SU-DHL-6 (cell line): ENCODE data around the gene COPE.

Experiments
- H2AFZ ChIP-seq: fragments of 200-600 bp; sonication (generic); 2 replicates; pipeline ENCODE4 v1.6.1; 2014; ENCODE audit warnings: low read depth, mild to moderate bottlenecking, moderate library complexity, mixed read lengths, antibody characterized with exemption, low read length; ENCODE audit not compliant: severe bottlenecking
- H3F3A ChIP-seq: fragments of 200-600 bp; shearing (Covaris generic); 2 replicates; pipeline ENCODE4 v1.6.0; 2016; ENCODE audit warnings: antibody characterized with exemption, mild to moderate bottlenecking; ENCODE audit not compliant: insufficient read depth
- H3K27ac ChIP-seq: fragments of 200-600 bp; sonication (generic); 2 replicates; pipeline ENCODE4 v1.5.1; 2016; ENCODE audit warnings: low read depth, mild to moderate bottlenecking, low read length, moderate library complexity, mixed read lengths
- H3K27me3 ChIP-seq: fragments of 200-600 bp; sonication (generic), shearing (Covaris generic); 2 replicates; pipeline ENCODE4 v1.6.0; 2014; ENCODE audit warnings: mild to moderate bottlenecking, low read length
- H3K36me3 ChIP-seq: fragments of 200-600 bp; sonication (generic); 2 replicates; pipeline ENCODE4 v1.6.1; 2014; ENCODE audit warnings: mild to moderate bottlenecking, low read length, mixed read lengths
- H3K4me2 ChIP-seq: fragments of 300-600, 200-600 bp; shearing (Covaris generic), sonication (generic); 2 replicates; pipeline ENCODE4 v1.6.0; 2014; ENCODE audit warnings: low read length, low read depth, mild to moderate bottlenecking; ENCODE audit not compliant: poor library complexity, severe bottlenecking
- H3K4me3 ChIP-seq: fragments of 200-600 bp; sonication (generic); 2 replicates; pipeline ENCODE4 v1.5.1; 2014; ENCODE audit warnings: antibody characterized with exemption, low read length, mild to moderate bottlenecking, mixed read lengths; ENCODE audit not compliant: insufficient read depth, poor library complexity, severe bottlenecking
- H3K79me2 ChIP-seq: fragments of 200-600 bp; sonication (generic); 2 replicates; pipeline ENCODE4 v1.6.1; 2014; ENCODE audit warnings: mild to moderate bottlenecking, low read length, moderate library complexity; ENCODE audit not compliant: insufficient read depth
- H3K9ac ChIP-seq: fragments of 200-600 bp; sonication (generic); 2 replicates; pipeline ENCODE4 v1.7.0; 2014; ENCODE audit warnings: mild to moderate bottlenecking, low read length
- H3K9me2 ChIP-seq: fragments of 200-600 bp; sonication (generic); replicated peaks from 2 replicates; pipeline ENCODE4 v1.6.1; 2014; ENCODE audit warnings: low read length; ENCODE audit not compliant: insufficient read depth
- H3K9me3 ChIP-seq: fragments of 200-600 bp; sonication (generic); 2 replicates; pipeline ENCODE4 v1.6.1; 2014; ENCODE audit warnings: low read length, mixed read lengths; ENCODE audit not compliant: insufficient read depth
- H4K20me1 ChIP-seq: fragments of 200-600 bp; sonication (generic); 2 replicates; pipeline ENCODE4 v1.6.1; 2014; ENCODE audit warnings: low read depth, mild to moderate bottlenecking, antibody characterized with exemption, low read length, moderate library complexity, mixed read lengths
- EZH2phosphoT487 ChIP-seq: fragments of 200-600 bp; sonication (generic), shearing (Covaris generic); conservative IDR thresholded peaks from 2 replicates; pipeline ENCODE4 v1.6.1; 2018; ENCODE audit warnings: mild to moderate bottlenecking, antibody characterized with exemption, low read length, moderate library complexity, mixed read lengths
- TF ChIP-seq, protein P1 (sequence below): fragments of 200-600 bp; sonication (generic); IDR thresholded peaks from one replicate; pipeline ENCODE4 v1.5.1; 2017; ENCODE audit warnings: antibody characterized with exemption, mild to moderate bottlenecking, low read length, moderate library complexity; ENCODE audit not compliant: insufficient read depth, poor library complexity, severe bottlenecking

The COPE gene

DNA sequence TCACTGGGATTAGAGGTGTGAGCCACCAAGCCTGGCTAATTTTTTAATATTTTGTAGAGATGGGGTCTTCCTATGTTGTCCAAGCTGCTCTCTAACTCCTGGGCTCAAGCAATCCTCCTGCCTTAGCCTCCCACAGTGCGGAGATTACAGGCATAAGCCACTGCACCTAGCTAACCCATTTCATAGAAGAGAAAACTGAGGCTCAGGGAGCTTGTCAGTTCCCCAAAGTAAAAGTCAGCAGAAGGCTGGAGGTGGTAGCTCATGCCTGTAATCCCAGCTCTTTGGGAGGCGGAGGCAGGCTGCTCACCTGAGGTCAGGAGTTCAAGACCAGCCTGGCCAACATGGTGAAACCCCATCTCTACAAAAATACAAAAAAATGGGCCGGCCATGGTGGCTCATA, 30.7 kb upstream of the COPE start:
- Histone ChIP-seq H3K79me2 (no peaks in the 10 kb centered on the region), H3K4me3 (no peak overlapping the region), H2AFZ (peak overlapping the region; percentile 22), H3K9me3 (no peaks in the 10 kb centered on the region), H3K4me2 (peak overlapping the region; percentile 63), H3K9ac (peak overlapping the region; percentile 20), H4K20me1 (no peaks in the 10 kb centered on the region), H3K9me2 (no peaks in the 10 kb centered on the region), H3F3A (peaks cover 18% of the 10 kb centered on the region), H3K27me3 (no peaks in the 10 kb centered on the region), H3K36me3 (no peaks in the 10 kb centered on the region), H3K27ac (peak overlapping the region; percentile 89)
- no peak for TF ChIP-seq EZH2phosphoT487
- TF ChIP-seq, protein P1, sequence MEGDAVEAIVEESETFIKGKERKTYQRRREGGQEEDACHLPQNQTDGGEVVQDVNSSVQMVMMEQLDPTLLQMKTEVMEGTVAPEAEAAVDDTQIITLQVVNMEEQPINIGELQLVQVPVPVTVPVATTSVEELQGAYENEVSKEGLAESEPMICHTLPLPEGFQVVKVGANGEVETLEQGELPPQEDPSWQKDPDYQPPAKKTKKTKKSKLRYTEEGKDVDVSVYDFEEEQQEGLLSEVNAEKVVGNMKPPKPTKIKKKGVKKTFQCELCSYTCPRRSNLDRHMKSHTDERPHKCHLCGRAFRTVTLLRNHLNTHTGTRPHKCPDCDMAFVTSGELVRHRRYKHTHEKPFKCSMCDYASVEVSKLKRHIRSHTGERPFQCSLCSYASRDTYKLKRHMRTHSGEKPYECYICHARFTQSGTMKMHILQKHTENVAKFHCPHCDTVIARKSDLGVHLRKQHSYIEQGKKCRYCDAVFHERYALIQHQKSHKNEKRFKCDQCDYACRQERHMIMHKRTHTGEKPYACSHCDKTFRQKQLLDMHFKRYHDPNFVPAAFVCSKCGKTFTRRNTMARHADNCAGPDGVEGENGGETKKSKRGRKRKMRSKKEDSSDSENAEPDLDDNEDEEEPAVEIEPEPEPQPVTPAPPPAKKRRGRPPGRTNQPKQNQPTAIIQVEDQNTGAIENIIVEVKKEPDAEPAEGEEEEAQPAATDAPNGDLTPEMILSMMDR = no peak

DNA sequence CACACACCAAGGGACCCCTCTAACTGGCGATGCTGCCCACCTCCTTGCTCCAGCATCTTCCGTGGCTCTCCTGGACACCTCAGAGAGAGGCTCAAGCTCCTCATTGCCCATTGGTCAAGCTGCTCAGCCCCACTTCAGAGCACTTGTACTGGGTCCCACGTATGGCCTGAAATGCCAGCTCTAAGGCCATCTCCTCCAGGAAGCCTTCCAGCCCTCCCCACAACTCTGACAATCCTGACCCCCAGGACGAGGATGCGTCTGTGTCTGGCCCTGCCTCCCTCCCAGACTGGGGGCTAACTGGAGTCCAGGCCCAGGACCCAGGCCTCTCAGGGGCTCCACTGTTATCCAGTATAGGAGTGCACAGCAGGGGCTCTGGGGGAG, 29.8 kb upstream of the COPE start:
- Histone ChIP-seq H3K79me2 (no peaks in the 10 kb centered on the region), H4K20me1 (no peaks in the 10 kb centered on the region), H3F3A (peaks cover 21% of the 10 kb centered on the region), H3K9me3 (no peaks in the 10 kb centered on the region), H3K4me2 (peak overlapping the region; percentile 63), H3K9ac (peak overlapping the region; percentile 47), H3K27me3 (no peaks in the 10 kb centered on the region), H3K9me2 (no peaks in the 10 kb centered on the region), H3K27ac (peak overlapping the region; percentile 89), H3K36me3 (no peaks in the 10 kb centered on the region), H2AFZ (peak overlapping the region; percentile 52), H3K4me3 (no peak overlapping the region)
- TF ChIP-seq, protein P1 = no peak
- TF ChIP-seq EZH2phosphoT487 = no peak

DNA sequence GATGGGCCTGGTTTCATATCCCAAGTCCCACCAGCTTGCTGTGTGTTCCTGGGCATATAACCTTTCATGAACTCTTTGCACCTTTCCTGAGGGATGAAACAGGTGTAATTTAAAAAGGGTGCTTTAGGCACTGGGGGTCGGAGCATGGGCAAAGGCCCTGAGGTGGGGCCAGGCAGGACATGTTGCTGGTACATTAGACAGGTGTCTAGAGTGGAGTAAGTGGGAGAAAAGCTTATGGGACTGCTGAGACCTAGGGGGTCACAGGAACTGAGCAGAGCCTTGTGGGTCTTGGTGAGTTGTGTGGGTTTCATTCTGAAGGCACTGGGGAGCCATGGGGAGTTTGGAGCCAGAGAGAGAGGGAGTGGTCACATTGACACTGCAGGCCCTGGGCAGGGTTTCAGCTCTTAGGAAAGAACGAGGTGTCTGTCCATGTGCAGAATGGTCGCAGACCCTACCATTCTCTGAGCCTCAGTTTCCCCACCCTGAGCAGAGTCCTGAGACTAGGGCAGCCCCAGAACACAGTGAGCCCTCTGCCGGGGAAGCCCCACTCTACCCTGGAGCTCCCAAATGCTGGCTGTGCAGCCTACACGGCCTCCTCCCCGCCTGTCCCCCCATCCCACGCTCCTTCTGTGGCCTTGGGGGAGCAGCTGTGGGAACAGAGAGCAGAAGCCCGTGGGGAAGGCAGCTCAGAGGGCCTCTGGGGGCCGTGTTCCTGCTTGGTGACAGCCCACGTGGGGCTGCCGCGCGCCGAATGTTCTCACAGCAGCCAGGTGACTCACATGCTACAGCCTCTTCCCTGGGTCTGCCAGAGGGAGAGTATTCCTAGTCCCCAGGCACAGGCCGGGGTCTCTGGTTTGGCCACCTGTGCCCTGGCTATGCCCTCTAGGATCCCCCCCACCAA, 29.1 kb upstream of the COPE start:
- peak overlapping the region; percentile 63 for H3K4me2 ChIP-seq
- H3K9me3 ChIP-seq = no peaks in the 10 kb centered on the region
- peak overlapping the region; percentile 89 for H3K27ac ChIP-seq
- H4K20me1 ChIP-seq = no peaks in the 10 kb centered on the region
- no peaks in the 10 kb centered on the region for H3K27me3 ChIP-seq
- no peaks in the 10 kb centered on the region for H3K36me3 ChIP-seq
- peaks cover 21% of the 10 kb centered on the region for H3F3A ChIP-seq
- H3K9ac ChIP-seq = peak overlapping the region; percentile 47
- H3K9me2 ChIP-seq = no peaks in the 10 kb centered on the region
- no peak overlapping the region for H3K4me3 ChIP-seq
- H3K79me2 ChIP-seq = no peaks in the 10 kb centered on the region
- no peak for TF ChIP-seq EZH2phosphoT487
- TF ChIP-seq, protein P1 = no peak
- H2AFZ ChIP-seq = peak overlapping the region; percentile 52
